DOHH2 (cell line): Measurements from ENCODE around the gene PPP5C.

Experiments used
- CTCF ChIP-seq: fragments of 200-600 bp; sonication (generic); IDR thresholded peaks from one replicate; pipeline ENCODE4 v1.5.1; 2014; ENCODE audit warnings: antibody characterized with exemption, mild to moderate bottlenecking, low read depth, low read length; ENCODE audit not compliant: poor library complexity, severe bottlenecking
- EZH2phosphoT487 ChIP-seq: fragments of 200-600 bp; sonication (generic); IDR thresholded peaks from 2 replicates; pipeline ENCODE4 v1.6.1; 2017; ENCODE audit warnings: borderline replicate concordance, mild to moderate bottlenecking, antibody characterized with exemption, low read length, moderate library complexity, mixed read lengths

- TF ChIP-seq CTCF (no peak), EZH2phosphoT487 (no peak)
Observed at GRCh38 chr19:46361915-46362314, 15.0 kb downstream of the PPP5C start.
